ENCODE data around the gene MT1B. TPM values are rescaled to one million over a fixed set of nuclear protein-coding genes. Genes with fewer than 3 reads are reported as not detected.

MT1B gene
- total and polyA plus RNA-seq, 2 of the 13 experiments (the other 11 are each of a cell fraction or from before 2014, with no cell fraction given), result 0.89 TPM; not detected in 1

GRCh38 chr16:56645311-56645710, 6.4 kb upstream of the MT1B start:
- Histone ChIP-seq H3K36me3 (replicated peaks in 1 of 2; ENCODE audit: control insufficient read depth in 1 of 2, insufficient read depth in 2 of 2, low read length in 2 of 2) (no peaks in the 10 kb centered on the region), H3K79me2 (ENCODE audit: insufficient read depth, low read length) (no peaks in the 10 kb centered on the region), H3K4me2 (ENCODE audit: low read depth, low read length) (no peak overlapping the region), H2AFZ (ENCODE audit: low read length) (no peak overlapping the region), H3K9ac (ENCODE audit: insufficient read depth, low read depth, low read length) (no peak overlapping the region), H3K27ac (ENCODE audit: extremely low read length, insufficient read depth, low read length) (no peak overlapping the region), H4K20me1 (ENCODE audit: insufficient read depth, low read length) (no peaks in the 10 kb centered on the region), H3K4me3 (replicated peaks in 1 of 3; ENCODE audit: insufficient read depth in 1 of 3, low read depth in 2 of 3, low read length in 3 of 3) (no peak overlapping the region), H3K27me3 (ENCODE audit: control insufficient read depth in 1 of 2, insufficient read depth in 2 of 2, low read length in 2 of 2) (peaks cover 9 to 42% of the 10 kb centered on the region in 2 experiments; a peak in 4 of 5 replicates), H3K4me1 (ENCODE audit: insufficient read depth, low read length) (peaks cover 40% of the 10 kb centered on the region), H3K9me3 (ENCODE audit: low read length) (no peaks in the 10 kb centered on the region)
- DNase-seq (ENCODE audit: low spot score) (no peak), ATAC-seq (no peak), FAIRE-seq (no peak)
- ChIA-PET CTCF (ENCODE audit: low intra/inter-chr PET ratio, low total read pairs) (no interaction called here), POLR2A (interaction anchor here (1.8 kb wide), 1 partner anchor 20 kb away, joined by 5 read pairs; the partner anchor contains the start of gene MT1E)
- intact Hi-C loops (cut with micrococcal nuclease; ENCODE audit: unreplicated experiment) (no loop called here), in situ Hi-C loops (cut with HindIII; ENCODE audit: extremely low pct_ligation_motif_present, low pct_unique_long_range_greater_than_20kb) (no loop called here)
- BruUV-seq (replicated peaks), result no TSS peak
- TF ChIP-seq, protein P1, sequence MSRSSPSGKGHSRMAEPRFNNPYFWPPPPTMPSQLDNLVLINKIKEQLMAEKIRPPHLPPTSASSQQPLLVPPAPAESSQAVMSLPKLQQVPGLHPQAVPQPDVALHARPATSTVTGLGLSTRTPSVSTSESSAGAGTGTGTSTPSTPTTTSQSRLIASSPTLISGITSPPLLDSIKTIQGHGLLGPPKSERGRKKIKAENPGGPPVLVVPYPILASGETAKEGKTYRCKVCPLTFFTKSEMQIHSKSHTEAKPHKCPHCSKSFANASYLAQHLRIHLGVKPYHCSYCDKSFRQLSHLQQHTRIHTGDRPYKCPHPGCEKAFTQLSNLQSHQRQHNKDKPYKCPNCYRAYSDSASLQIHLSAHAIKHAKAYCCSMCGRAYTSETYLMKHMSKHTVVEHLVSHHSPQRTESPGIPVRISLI (CRISPR knock-in tag; IDR thresholded peaks at IDR 0.05; ENCODE audit: borderline replicate concordance), result no peak
- no peak for TF ChIP-seq MTA3 (CRISPR knock-in tag; IDR thresholded peaks at IDR 0.05)
- TF ChIP-seq ZNF670 (CRISPR knock-in tag; IDR thresholded peaks at IDR 0.05; ENCODE audit: borderline replicate concordance), result no peak
- WGBS (ENCODE audit: low lambda C conversion rate), result 8% methylated on average over 1 of the region's 1 CpG

- DNase-seq (ENCODE audit: low spot score), result no peak
- no TSS peak for BruUV-seq (replicated peaks)
- CTCF ChIA-PET (ENCODE audit: low intra/inter-chr PET ratio, low total read pairs), result no interaction called here
- Histone ChIP-seq H3K4me3 (replicated peaks in 1 of 3; ENCODE audit: insufficient read depth in 1 of 3, low read depth in 2 of 3, low read length in 3 of 3) (no peak overlapping the region), H3K4me1 (ENCODE audit: insufficient read depth, low read length) (peaks cover 40% of the 10 kb centered on the region), H3K36me3 (replicated peaks in 1 of 2; ENCODE audit: control insufficient read depth in 1 of 2, insufficient read depth in 2 of 2, low read length in 2 of 2) (no peaks in the 10 kb centered on the region), H3K27ac (ENCODE audit: extremely low read length, insufficient read depth, low read length) (no peak overlapping the region), H3K79me2 (ENCODE audit: insufficient read depth, low read length) (no peaks in the 10 kb centered on the region), H2AFZ (ENCODE audit: low read length) (no peak overlapping the region), H3K9me3 (ENCODE audit: low read length) (no peaks in the 10 kb centered on the region), H3K9ac (ENCODE audit: insufficient read depth, low read depth, low read length) (no peak overlapping the region), H4K20me1 (ENCODE audit: insufficient read depth, low read length) (no peaks in the 10 kb centered on the region), H3K27me3 (ENCODE audit: control insufficient read depth in 1 of 2, insufficient read depth in 2 of 2, low read length in 2 of 2) (peaks cover 9 to 42% of the 10 kb centered on the region in 2 experiments; a peak in 4 of 5 replicates), H3K4me2 (ENCODE audit: low read depth, low read length) (no peak overlapping the region)
- no peak for FAIRE-seq
- POLR2A ChIA-PET, result no interaction called here
- in situ Hi-C loops (cut with HindIII; ENCODE audit: extremely low pct_ligation_motif_present, low pct_unique_long_range_greater_than_20kb), result no loop called here
- intact Hi-C loops (cut with micrococcal nuclease; ENCODE audit: unreplicated experiment), result no loop called here
- ATAC-seq, result no peak
- TF ChIP-seq REST (IDR thresholded peaks at IDR 0.05; ENCODE audit: borderline replicate concordance in 1 of 2, low read depth in 1 of 2, low read length in 2 of 2) (0 out of 4 replicates have a peak, but pooled peaks of 1 of the 2 experiments have one; percentile 27), TIGD3 (CRISPR knock-in tag; IDR thresholded peaks at IDR 0.05; ENCODE audit: borderline replicate concordance) (no peak)
- 0% methylated on average over 1 of the region's 1 CpG for WGBS (ENCODE audit: low lambda C conversion rate)
These were observed 5.8 kb upstream of the MT1B start for GRCh38 chr16:56645838-56646237.
